Kidney (tissue), 14 donors: ENCODE results near the gene ERC2. TPM values are rescaled to one million over a fixed set of nuclear protein-coding genes. Genes with fewer than 3 reads are reported as not detected.
A peak's percentile ranks its signal among the peaks of the same experiment; 100 is the strongest.

Experiments
- DNase-seq, 5 donors: peaks; one replicate each; pipeline ENCODE4 v3.0.0-alpha.2; 2013 to 2020
- FAIRE-seq: peaks from 2 replicates; lab custom pipeline; 2012; peaks lifted over from hg19 to GRCh38; lab: Jason Lieb, UNC
- H3K27ac ChIP-seq, 2 donors: one replicate each; pipeline ENCODE4 v1.7.0; 2013; ENCODE audit warnings: low read depth in 2 of 2, low read length in 2 of 2, inconsistent platforms in 1 of 2
- H3K27me3 ChIP-seq: one replicate; pipeline ENCODE4 v1.7.1; 2013; ENCODE audit warnings: low read length, inconsistent platforms; ENCODE audit not compliant: control insufficient read depth, insufficient read depth
- H3K36me3 ChIP-seq, 3 donors: one replicate each; pipeline versions ENCODE4 v1.7.0 to v1.7.1; 2013; ENCODE audit warnings: low read length in 3 of 3, control low read depth in 1 of 3, inconsistent platforms in 1 of 3; ENCODE audit not compliant: insufficient read depth in 3 of 3, control insufficient read depth in 2 of 3
- H3K4me1 ChIP-seq, 3 donors: one replicate each; pipeline versions ENCODE4 v1.7.0 to v1.7.1; 2013; ENCODE audit warnings: low read length in 3 of 3, inconsistent platforms in 1 of 3, low read depth in 1 of 3; ENCODE audit not compliant: control insufficient read depth in 2 of 3, insufficient read depth in 2 of 3
- H3K4me3 ChIP-seq, 3 donors: one replicate each; pipeline versions ENCODE4 v1.7.0 to v1.8.1; 2013; ENCODE audit warnings: low read length in 3 of 3, control low read depth in 1 of 3, inconsistent platforms in 1 of 3
- H3K9ac ChIP-seq, 3 donors: one replicate each; pipeline versions ENCODE4 v1.7.0 to v1.7.1; 2013; ENCODE audit warnings: low read length in 3 of 3, control low read depth in 1 of 3, inconsistent platforms in 1 of 3
- H3K9me3 ChIP-seq, 3 donors: one replicate each; pipeline versions ENCODE4 v1.7.0 to v1.7.1; 2013; ENCODE audit warnings: low read length in 3 of 3, control low read depth in 1 of 3, inconsistent platforms in 1 of 3; ENCODE audit not compliant: control insufficient read depth in 2 of 3, insufficient read depth in 1 of 3
- intact Hi-C: fragments of 100-400 bp; cut with DNase I; formaldehyde crosslinking; loops from one replicate; pipeline ENCODE4 v1.11.1; 2022
- polyA plus RNA-seq: library from polyadenylated mRNA; stranded (reverse); fragments of 350-450 nt; fragmentation: Illumina TruSeq; extraction: RNeasy Lipid Tissue Mini Kit (QIAGEN cat#74804); gene quantifications from one replicate; pipeline ENCODE4 v1.2.3, GENCODE V29; 2014; ENCODE audit warnings: low read depth, low replicate concordance; ENCODE audit not compliant: insufficient read depth
- total RNA-seq: library from RNA; stranded (reverse); fragmentation: NEBNext Ultra II Directional; extraction: Animal tissue kit (Norgen Biotek cat#: 25700); gene quantifications from one replicate; pipeline ENCODE4 v1.2.1, GENCODE V29; 2021
- TF ChIP-seq, protein P1 (sequence below): IDR thresholded peaks from 3 replicates; pipeline ENCODE4 v1.5.1; 2012; ENCODE audit warnings: mild to moderate bottlenecking, moderate library complexity, borderline replicate concordance; ENCODE audit not compliant: insufficient read depth; ENCODE audit errors: extremely low read depth
- donor health status: control.
- donor health status: control.
- donor health status: control.
- donor health status: control.
- donor health status: control.
- donor health status: DM: yes; HTN: yes; CAD: no.
- donor health status: Normal renal cell carcinoma (clear cell type).

The ERC2 gene
- total and polyA plus RNA-seq, 2 donors from 2014 or later, result 0.92 to 3.8 TPM

DNA sequence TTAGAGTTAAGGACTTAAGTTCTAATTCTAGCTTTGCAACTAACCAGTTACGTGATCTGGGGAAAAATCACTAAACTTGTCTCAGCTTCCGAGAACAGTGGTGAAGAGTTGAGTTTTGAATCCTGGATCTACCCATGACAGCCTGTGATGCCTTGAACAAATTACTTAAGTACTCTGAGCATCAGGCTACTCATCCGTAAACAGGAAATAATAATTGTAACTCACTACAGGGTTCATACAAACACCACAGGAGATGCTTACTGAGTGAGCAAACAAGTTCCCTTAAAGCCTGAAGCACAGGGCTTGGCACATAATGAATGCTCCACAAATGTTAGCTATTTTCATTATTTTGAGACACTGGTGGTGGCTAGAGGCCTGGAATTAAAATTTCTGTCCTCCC lies 158.8 kb downstream of the ERC2 start:
- no peaks in the 10 kb centered on the region for H3K9me3 ChIP-seq
- DNase-seq (no peak), FAIRE-seq (no peak)
- H3K9ac ChIP-seq, result no peak overlapping the region
- intact Hi-C loops, result no loop called here
- no peaks in the 10 kb centered on the region for H3K27me3 ChIP-seq
- H3K27ac ChIP-seq, result no peak overlapping the region
- H3K36me3 ChIP-seq, result no peaks in the 10 kb centered on the region
- H3K4me3 ChIP-seq, result no peak overlapping the region
- TF ChIP-seq, protein P1, sequence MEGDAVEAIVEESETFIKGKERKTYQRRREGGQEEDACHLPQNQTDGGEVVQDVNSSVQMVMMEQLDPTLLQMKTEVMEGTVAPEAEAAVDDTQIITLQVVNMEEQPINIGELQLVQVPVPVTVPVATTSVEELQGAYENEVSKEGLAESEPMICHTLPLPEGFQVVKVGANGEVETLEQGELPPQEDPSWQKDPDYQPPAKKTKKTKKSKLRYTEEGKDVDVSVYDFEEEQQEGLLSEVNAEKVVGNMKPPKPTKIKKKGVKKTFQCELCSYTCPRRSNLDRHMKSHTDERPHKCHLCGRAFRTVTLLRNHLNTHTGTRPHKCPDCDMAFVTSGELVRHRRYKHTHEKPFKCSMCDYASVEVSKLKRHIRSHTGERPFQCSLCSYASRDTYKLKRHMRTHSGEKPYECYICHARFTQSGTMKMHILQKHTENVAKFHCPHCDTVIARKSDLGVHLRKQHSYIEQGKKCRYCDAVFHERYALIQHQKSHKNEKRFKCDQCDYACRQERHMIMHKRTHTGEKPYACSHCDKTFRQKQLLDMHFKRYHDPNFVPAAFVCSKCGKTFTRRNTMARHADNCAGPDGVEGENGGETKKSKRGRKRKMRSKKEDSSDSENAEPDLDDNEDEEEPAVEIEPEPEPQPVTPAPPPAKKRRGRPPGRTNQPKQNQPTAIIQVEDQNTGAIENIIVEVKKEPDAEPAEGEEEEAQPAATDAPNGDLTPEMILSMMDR, result no peak
- H3K4me1 ChIP-seq, result no peaks in the 10 kb centered on the region

DNA sequence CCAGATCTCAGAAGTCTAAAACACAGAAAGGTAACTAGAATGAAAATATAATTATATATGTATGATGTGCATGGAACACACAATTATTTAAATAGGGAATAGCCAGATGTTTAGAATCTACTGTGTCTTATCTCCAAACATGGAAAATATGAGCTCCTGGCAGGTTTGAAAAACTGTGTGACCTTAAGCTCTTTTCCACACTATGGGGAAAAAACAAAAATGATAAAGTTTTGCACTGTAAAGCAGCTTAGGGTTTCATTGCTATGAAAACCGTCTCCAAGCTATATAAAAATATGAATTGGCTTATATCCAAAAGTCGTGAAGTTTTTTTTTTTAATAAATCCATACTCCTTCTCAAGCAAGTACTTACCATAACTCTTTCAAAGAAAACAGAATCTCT lies 159.8 kb downstream of the ERC2 start:
- H3K9me3 ChIP-seq, result no peaks in the 10 kb centered on the region
- H3K27me3 ChIP-seq, result no peaks in the 10 kb centered on the region
- no peaks in the 10 kb centered on the region for H3K4me1 ChIP-seq
- H3K9ac ChIP-seq, result no peak overlapping the region
- TF ChIP-seq, protein P1, result no peak
- FAIRE-seq (no peak), DNase-seq (no peak)
- no peak overlapping the region for H3K4me3 ChIP-seq
- intact Hi-C loops, result no loop called here
- no peak overlapping the region for H3K27ac ChIP-seq
- no peaks in the 10 kb centered on the region for H3K36me3 ChIP-seq

DNA sequence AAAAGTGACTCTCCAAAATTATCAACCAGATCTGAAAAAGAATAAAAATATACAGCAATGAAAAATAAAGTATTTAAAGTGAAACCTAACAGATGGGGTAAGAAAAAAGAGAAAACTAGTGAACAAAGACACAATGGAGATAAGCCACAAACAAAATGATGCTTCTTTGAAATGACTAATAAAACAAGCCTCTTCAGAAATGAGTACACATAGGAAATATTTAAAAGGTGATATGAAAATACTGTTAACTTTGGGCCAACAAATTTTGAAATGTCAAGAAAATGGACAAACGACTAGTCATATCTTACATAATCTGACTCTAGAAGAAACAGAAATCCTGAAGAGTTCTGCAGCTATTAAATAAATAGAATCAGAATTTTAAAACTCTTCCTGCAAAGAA lies 164.2 kb downstream of the ERC2 start:
- Histone ChIP-seq H3K27me3 (no peaks in the 10 kb centered on the region), H3K4me3 (no peak overlapping the region), H3K9me3 (no peaks in the 10 kb centered on the region), H3K4me1 (no peaks in the 10 kb centered on the region), H3K27ac (no peak overlapping the region), H3K36me3 (no peaks in the 10 kb centered on the region), H3K9ac (no peak overlapping the region)
- FAIRE-seq, result no peak
- TF ChIP-seq, protein P1, result no peak
- DNase-seq, result no peak
- intact Hi-C loops, result no loop called here

DNA sequence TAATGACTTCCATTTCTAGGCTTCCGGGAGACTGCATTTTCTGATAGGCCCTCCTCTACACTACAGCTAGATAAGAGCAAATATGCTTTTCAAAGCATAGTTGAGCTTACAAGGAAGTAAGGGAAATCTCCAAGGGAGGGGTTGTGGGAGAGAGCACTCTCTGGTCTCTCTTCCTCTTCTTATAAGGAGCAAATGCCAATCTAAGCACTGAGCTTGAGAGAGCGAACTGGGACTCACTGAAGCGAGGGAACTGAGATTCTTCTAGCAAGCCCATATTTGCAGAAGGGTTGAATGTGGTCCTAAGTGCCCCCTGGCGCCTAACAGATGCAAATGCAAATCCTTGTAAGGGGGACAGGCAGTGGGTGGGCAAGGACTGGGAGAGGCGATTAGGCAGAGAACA lies 164.8 kb downstream of the ERC2 start:
- TF ChIP-seq, protein P1, result peak; percentile 29
- no peaks in the 10 kb centered on the region for H3K36me3 ChIP-seq
- no peak overlapping the region for H3K4me3 ChIP-seq
- no peak overlapping the region for H3K9ac ChIP-seq
- H3K4me1 ChIP-seq, result no peaks in the 10 kb centered on the region
- no peak overlapping the region for H3K27ac ChIP-seq
- intact Hi-C loops, result no loop called here
- H3K9me3 ChIP-seq, result no peaks in the 10 kb centered on the region
- DNase-seq (peak in 4 of 5 donors; percentile 73 to 91 (median 80)), FAIRE-seq (no peak)
- no peaks in the 10 kb centered on the region for H3K27me3 ChIP-seq
